Activated naive CD4-positive, alpha-beta T cell treated with anti-CD3 and anti-CD28 coated beads for 36 hours (primary cell): Measurements from ENCODE around the gene ABCG1. TPM values are rescaled to one million over a fixed set of nuclear protein-coding genes. Genes with fewer than 3 reads are reported as not detected.

Source experiments
- CTCF ChIA-PET: fragments of 350-600 bp; sonication (Branson Sonifier 250); formaldehyde crosslinking; loops from one replicate; lab custom pipeline; 2021; ENCODE audit warnings: antibody characterized with exemption; lab: Charles Lee
- DNase-seq: peaks from one replicate; pipeline ENCODE4 v3.0.0-alpha.2; 2020
- H3K27ac Mint-ChIP-seq: one replicate; pipeline ENCODE4 v1.8.0; 2021; ENCODE audit warnings: mild to moderate bottlenecking, mixed read lengths
- H3K27me3 Mint-ChIP-seq: one replicate; pipeline ENCODE4 v1.8.0; 2021; ENCODE audit warnings: low read depth, mixed read lengths
- H3K36me3 Mint-ChIP-seq: one replicate; pipeline ENCODE4 v1.8.0; 2021; ENCODE audit warnings: low read depth, mixed read lengths
- H3K4me1 Mint-ChIP-seq: one replicate; pipeline ENCODE4 v1.8.0; 2021; ENCODE audit warnings: low read depth, mixed read lengths
- H3K4me3 Mint-ChIP-seq: one replicate; pipeline ENCODE4 v1.8.0; 2021; ENCODE audit warnings: mild to moderate bottlenecking, moderate library complexity, mixed read lengths
- H3K9me3 Mint-ChIP-seq: one replicate; pipeline ENCODE4 v1.8.0; 2021; ENCODE audit warnings: mixed read lengths
- intact Hi-C: fragments of 100-400 bp; cut with micrococcal nuclease; formaldehyde crosslinking; loops from one replicate; pipeline ENCODE4 v1.15.1; 2023
- total RNA-seq, 2 experiments: library from RNA; stranded (reverse); gene quantifications; one replicate each; pipeline ENCODE4 v1.2.3, GENCODE V29; 2021

Gene ABCG1
- total RNA-seq, 2 experiments from 2014 or later: 27.8 to 28.7 TPM

- H3K36me3 Mint-ChIP-seq: no peaks in the 10 kb centered on the region
- intact Hi-C loops: no loop called here
- H3K27ac Mint-ChIP-seq: no peak overlapping the region
- CTCF ChIA-PET: interaction anchor here (1.0 to 5.5 kb wide), 5 partner anchors 10 to 124 kb away, joined by 3 to 41 read pairs (median 3); no protein-coding TSS in a partner anchor
- H3K4me3 Mint-ChIP-seq: no peak overlapping the region
- H3K9me3 Mint-ChIP-seq: no peaks in the 10 kb centered on the region
- no peaks in the 10 kb centered on the region for H3K27me3 Mint-ChIP-seq
- DNase-seq: peak; percentile 40
- H3K4me1 Mint-ChIP-seq: peaks cover 28% of the 10 kb centered on the region
These were observed 50.4 kb downstream of the ABCG1 start for GRCh38 chr21:42269386-42269785.

- CTCF ChIA-PET: interaction anchor here (0.7 to 5.5 kb wide), 4 partner anchors 11 to 125 kb away, joined by 3 to 41 read pairs (median 6); no protein-coding TSS in a partner anchor
- Mint-ChIP-seq H3K4me1 (peaks cover 28% of the 10 kb centered on the region), H3K27ac (no peak overlapping the region), H3K9me3 (no peaks in the 10 kb centered on the region), H3K4me3 (no peak overlapping the region), H3K27me3 (no peaks in the 10 kb centered on the region), H3K36me3 (no peaks in the 10 kb centered on the region)
- intact Hi-C loops: no loop called here
- DNase-seq: no peak
These were observed 52.1 kb downstream of the ABCG1 start for GRCh38 chr21:42271065-42271464.

- Mint-ChIP-seq H3K4me3 (no peak overlapping the region), H3K27me3 (no peaks in the 10 kb centered on the region), H3K36me3 (no peaks in the 10 kb centered on the region), H3K9me3 (no peaks in the 10 kb centered on the region), H3K27ac (no peak overlapping the region), H3K4me1 (peaks cover 18% of the 10 kb centered on the region)
- no peak for DNase-seq
- intact Hi-C loops: no loop called here
- CTCF ChIA-PET: interaction anchor here (0.8 to 5.5 kb wide), 3 partner anchors 13 to 127 kb away, joined by 3 to 41 read pairs (median 6); no protein-coding TSS in a partner anchor
These were observed 53.4 kb downstream of the ABCG1 start for GRCh38 chr21:42272109-42272962.

- Mint-ChIP-seq H3K27me3 (no peaks in the 10 kb centered on the region), H3K27ac (no peak overlapping the region), H3K4me1 (peaks cover 12% of the 10 kb centered on the region), H3K4me3 (no peak overlapping the region), H3K36me3 (no peaks in the 10 kb centered on the region), H3K9me3 (no peaks in the 10 kb centered on the region)
- no peak for DNase-seq
- CTCF ChIA-PET: interaction anchor here (2.0 kb wide), 1 partner anchor 128 kb away, joined by 6 read pairs; no protein-coding TSS in a partner anchor
- intact Hi-C loops: no loop called here
These were observed 54.2 kb downstream of the ABCG1 start for GRCh38 chr21:42272984-42273600.

GRCh38 chr21:42276076-42276475, 57.1 kb downstream of the ABCG1 start:
- DNase-seq: no peak
- Mint-ChIP-seq H3K36me3 (no peaks in the 10 kb centered on the region), H3K27ac (no peak overlapping the region), H3K4me3 (no peak overlapping the region), H3K4me1 (no peaks in the 10 kb centered on the region), H3K9me3 (no peaks in the 10 kb centered on the region), H3K27me3 (no peaks in the 10 kb centered on the region)
- CTCF ChIA-PET: interaction anchor here (2.8 kb wide), 1 partner anchor 17 kb away, joined by 14 read pairs; no protein-coding TSS in a partner anchor
- intact Hi-C loops: no loop called here

- no peak for DNase-seq
- H3K4me3 Mint-ChIP-seq: no peak overlapping the region
- no peaks in the 10 kb centered on the region for H3K4me1 Mint-ChIP-seq
- CTCF ChIA-PET: interaction anchor here (2.8 kb wide), 1 partner anchor 17 kb away, joined by 14 read pairs; no protein-coding TSS in a partner anchor
- no peaks in the 10 kb centered on the region for H3K36me3 Mint-ChIP-seq
- H3K27ac Mint-ChIP-seq: no peak overlapping the region
- no peaks in the 10 kb centered on the region for H3K27me3 Mint-ChIP-seq
- intact Hi-C loops: no loop called here
- H3K9me3 Mint-ChIP-seq: no peaks in the 10 kb centered on the region
These were observed 57.7 kb downstream of the ABCG1 start for GRCh38 chr21:42276526-42277154.

GRCh38 chr21:42277593-42277992, 58.7 kb downstream of the ABCG1 start:
- Mint-ChIP-seq H3K36me3 (no peaks in the 10 kb centered on the region), H3K27ac (no peak overlapping the region)
- CTCF ChIA-PET: no interaction called here

GRCh38 chr21:42278451-42279149, 59.7 kb downstream of the ABCG1 start:
- no peak overlapping the region for H3K27ac Mint-ChIP-seq
- H3K27me3 Mint-ChIP-seq: no peaks in the 10 kb centered on the region
- H3K36me3 Mint-ChIP-seq: no peaks in the 10 kb centered on the region
- no peak for DNase-seq
- intact Hi-C loops: no loop called here
- H3K9me3 Mint-ChIP-seq: no peaks in the 10 kb centered on the region
- no peak overlapping the region for H3K4me3 Mint-ChIP-seq
- no peaks in the 10 kb centered on the region for H3K4me1 Mint-ChIP-seq
- CTCF ChIA-PET: interaction anchor here (1.2 to 1.6 kb wide), 5 partner anchors 14 to 133 kb away, joined by 3 to 6 read pairs (median 3); no protein-coding TSS in a partner anchor

More at GRCh38 chr21:42277593-42277992, 58.7 kb downstream of the ABCG1 start:
- no peak overlapping the region for H3K4me3 Mint-ChIP-seq
- H3K4me1 Mint-ChIP-seq: no peaks in the 10 kb centered on the region
- H3K9me3 Mint-ChIP-seq: no peaks in the 10 kb centered on the region
- no peaks in the 10 kb centered on the region for H3K27me3 Mint-ChIP-seq
- intact Hi-C loops: no loop called here
- no peak for DNase-seq

GRCh38 chr21:42279341-42279871, 60.5 kb downstream of the ABCG1 start:
- CTCF ChIA-PET: interaction anchor here (1.2 to 1.6 kb wide), 5 partner anchors 15 to 134 kb away, joined by 3 to 6 read pairs (median 3); no protein-coding TSS in a partner anchor
- DNase-seq: no peak
- H3K4me1 Mint-ChIP-seq: no peaks in the 10 kb centered on the region
- H3K9me3 Mint-ChIP-seq: no peaks in the 10 kb centered on the region
- H3K27ac Mint-ChIP-seq: no peak overlapping the region
- no peak overlapping the region for H3K4me3 Mint-ChIP-seq
- intact Hi-C loops: no loop called here
- H3K27me3 Mint-ChIP-seq: no peaks in the 10 kb centered on the region
- no peaks in the 10 kb centered on the region for H3K36me3 Mint-ChIP-seq

- CTCF ChIA-PET: interaction anchor here (1.2 to 1.6 kb wide), 4 partner anchors 15 to 135 kb away, joined by 3 to 6 read pairs (median 4); no protein-coding TSS in a partner anchor
- H3K4me3 Mint-ChIP-seq: no peak overlapping the region
- no peak for DNase-seq
- no peak overlapping the region for H3K27ac Mint-ChIP-seq
- intact Hi-C loops: no loop called here
- H3K36me3 Mint-ChIP-seq: no peaks in the 10 kb centered on the region
- no peaks in the 10 kb centered on the region for H3K9me3 Mint-ChIP-seq
- no peaks in the 10 kb centered on the region for H3K4me1 Mint-ChIP-seq
- H3K27me3 Mint-ChIP-seq: no peaks in the 10 kb centered on the region
These were observed 60.9 kb downstream of the ABCG1 start for GRCh38 chr21:42279888-42280287.

- Mint-ChIP-seq H3K27ac (no peak overlapping the region), H3K9me3 (no peaks in the 10 kb centered on the region), H3K4me3 (no peak overlapping the region), H3K36me3 (peaks cover 3% of the 10 kb centered on the region), H3K4me1 (no peaks in the 10 kb centered on the region), H3K27me3 (no peaks in the 10 kb centered on the region)
- intact Hi-C loops: no loop called here
- no peak for DNase-seq
- CTCF ChIA-PET: interaction anchor here (1.4 to 1.6 kb wide), 2 partner anchors 102 to 135 kb away, joined by 3 to 5 read pairs; no protein-coding TSS in a partner anchor
These were observed 61.6 kb downstream of the ABCG1 start for GRCh38 chr21:42280356-42281180.
